ENCODE results near the gene ANO1.
"Not testable (repeated sequence)": the region's sequence is repeated elsewhere in the genome, so short reads cannot be mapped to it uniquely, and the experiment has no call there.

The ANO1 gene

GRCh38 chr11:70192666-70193410 is 114.7 kb downstream of the ANO1 start:
- DNase-seq (ENCODE audit: low read depth) = no peak

DNA sequence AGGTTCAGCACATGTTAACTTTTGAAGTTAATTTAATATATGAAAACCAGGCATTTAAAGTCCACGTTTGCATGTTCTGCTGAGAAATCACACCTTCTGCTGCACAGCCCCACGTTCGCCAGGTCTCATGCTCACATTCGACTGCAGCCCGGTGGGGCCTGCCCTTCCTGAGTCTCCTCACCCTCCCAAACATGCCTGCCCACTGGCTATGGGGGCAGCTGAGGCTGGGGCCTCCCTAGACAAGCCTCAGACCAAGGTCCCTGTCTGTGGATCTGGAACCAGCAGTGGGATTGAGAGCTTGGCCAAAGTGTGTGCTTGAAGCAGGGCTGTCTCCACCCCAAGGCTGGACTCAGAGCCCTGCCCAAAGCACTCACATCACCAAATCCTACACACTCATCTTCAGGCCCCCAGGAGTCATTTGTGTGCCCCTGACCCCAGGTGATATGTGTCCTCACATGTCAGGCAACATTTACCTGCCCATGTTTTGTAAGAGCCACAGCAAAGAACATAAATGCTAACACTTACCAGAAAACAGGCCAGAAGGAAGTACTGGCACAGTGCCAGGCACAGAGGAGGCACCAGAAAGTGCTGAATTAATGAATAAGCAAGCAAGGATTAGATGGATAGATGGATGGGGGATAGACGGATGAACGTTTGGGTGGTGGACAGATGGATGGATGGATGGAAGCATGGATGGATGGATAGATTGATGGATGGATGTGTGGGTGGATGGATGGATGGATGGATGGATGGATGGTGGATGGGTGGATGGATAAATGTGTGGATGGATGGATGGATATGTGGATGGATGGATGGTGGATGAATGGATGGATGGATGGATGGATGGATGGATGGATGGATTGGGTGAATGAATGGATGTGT is 115.5 kb downstream of the ANO1 start:
- DNase-seq (ENCODE audit: low read depth) = no peak

DNA sequence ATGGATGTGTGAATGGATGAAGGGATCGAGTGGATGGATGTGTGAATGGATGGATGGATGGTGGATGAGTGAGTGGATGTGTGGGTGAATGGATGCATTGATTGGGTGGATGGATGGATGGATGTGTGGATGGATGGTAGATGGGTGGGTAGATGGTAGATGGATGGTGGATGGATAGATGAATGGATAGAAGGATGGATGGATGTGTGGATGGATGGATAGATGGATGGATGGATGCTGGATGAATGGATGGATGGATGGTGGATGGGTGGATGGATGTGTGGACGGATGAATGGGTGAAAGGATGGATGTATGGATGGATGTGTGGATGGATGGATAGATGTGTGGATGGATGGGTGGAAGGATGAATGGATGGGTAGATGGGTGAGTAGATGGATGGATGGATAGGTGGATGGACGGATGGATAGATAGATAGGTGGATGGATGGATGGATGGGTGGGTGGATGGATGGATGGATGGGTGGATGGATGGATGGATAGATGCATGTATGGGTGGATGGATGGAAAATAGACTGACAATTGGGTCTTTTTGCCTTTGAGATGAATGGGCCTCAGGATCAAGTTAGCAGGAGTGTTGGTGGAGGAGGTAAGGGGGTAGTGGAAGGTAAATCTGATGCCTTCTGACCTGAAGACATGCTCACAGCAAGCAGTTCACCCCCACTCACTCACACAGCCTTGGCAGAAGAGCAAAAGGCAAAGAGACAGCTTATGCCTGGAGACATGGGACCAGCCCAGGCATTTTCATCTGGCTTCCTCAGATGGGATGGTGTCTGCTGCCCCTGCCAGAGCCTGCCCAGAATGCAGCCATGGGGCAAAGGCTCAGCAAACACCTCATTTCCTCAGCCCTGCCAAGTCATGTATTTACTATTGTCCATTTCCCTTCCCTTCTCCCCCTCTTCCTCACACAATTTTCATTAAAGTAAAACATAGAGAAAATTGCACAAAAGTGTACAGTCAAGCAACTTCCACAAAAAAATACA is 117.0 kb downstream of the ANO1 start:
- no peak for DNase-seq (ENCODE audit: low read depth)

GRCh38 chr11:70200212-70200844 is 122.2 kb downstream of the ANO1 start:
- no peak for DNase-seq (ENCODE audit: low read depth)

DNA sequence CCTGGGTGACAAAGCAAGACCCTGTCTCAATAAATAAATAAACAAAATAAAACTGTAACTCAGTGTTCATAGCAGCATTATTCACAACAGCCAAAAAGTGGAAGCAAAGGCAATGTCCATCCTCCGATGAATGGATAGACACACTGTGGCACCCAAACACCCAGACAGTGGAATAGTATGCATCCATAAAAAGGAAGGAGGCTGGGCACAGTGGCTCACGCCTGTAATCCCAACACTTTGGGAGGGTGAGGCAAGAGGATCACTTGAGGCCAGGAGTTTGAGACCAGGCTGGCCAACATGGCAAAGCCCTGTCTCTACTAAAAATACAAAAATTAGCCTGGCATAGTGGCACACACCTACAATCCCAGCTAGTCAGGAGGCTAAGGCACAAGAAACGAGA is 122.9 kb downstream of the ANO1 start:
- not testable (repeated sequence) for DNase-seq (ENCODE audit: low read depth)

DNA sequence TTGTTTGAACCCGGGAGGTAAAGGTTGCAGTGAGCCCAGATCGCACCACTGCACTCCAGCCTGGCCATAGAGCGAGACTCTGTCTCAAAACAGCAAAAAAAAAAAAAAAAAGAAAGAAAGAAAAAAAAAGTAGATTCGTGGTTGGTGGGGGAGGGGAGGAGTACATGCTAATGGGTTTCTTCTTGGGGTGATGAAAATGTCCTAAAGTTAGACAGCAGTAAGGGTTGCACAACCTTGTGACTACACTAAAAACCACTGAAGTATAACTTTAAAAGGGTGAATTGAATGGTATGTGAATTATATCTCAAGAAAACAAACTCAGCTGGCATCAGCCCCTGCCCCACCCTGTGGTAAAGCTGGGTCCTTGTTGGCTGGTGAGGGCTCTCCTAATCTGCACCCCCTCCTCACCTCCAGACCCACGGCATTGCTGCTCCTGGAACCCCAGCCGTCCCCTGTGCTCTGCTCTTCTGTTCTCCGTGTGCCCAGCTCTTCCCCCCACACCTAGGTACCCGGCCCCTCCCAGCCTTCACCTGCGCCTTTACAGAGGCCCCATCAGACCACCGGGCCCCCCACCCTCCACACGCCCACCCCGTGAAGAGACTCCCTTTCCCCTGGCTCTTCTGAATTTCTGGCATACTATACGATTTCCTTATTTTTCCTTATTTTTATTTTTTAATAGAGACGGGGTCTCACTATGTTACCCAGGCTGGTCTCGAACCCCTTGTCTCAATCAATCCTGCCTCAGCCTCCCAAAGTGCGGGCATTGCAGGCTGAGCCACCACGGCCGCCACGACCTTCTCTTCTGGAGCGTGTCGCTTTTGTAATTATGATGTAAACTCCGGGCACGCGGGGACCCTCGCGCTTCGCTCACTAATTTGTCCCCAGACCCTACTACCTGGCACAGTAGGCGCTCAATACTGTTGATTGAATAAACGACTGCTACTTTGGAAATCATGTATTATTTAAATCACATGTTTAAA is 124.1 kb downstream of the ANO1 start:
- no peak for DNase-seq (ENCODE audit: low read depth)

DNA sequence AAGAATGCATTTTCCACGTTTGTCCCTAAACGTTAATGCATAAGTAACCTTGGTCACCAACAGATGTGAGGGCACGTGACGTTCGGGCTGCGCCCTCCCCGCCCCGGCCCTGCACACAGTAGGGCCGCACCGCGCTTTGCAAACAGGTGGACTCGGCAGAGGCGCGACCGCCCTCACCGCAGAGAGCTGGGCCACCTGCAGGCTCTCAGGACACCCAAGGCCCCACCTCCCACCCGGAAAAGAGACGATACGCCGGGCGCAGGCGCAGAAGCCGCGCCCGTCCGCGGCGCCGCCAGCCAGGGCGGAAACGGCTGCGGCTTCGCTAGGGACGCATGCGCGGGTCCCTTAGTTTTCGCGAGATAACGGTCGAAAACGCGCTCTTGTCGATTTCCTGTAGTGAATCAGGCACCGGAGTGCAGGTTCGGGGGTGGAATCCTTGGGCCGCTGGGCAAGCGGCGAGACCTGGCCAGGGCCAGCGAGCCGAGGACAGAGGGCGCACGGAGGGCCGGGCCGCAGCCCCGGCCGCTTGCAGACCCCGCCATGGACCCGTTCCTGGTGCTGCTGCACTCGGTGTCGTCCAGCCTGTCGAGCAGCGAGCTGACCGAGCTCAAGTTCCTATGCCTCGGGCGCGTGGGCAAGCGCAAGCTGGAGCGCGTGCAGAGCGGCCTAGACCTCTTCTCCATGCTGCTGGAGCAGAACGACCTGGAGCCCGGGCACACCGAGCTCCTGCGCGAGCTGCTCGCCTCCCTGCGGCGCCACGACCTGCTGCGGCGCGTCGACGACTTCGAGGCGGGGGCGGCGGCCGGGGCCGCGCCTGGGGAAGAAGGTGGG is 125.0 kb downstream of the ANO1 start, which contains the start of gene FADD:
TSS of gene FADD (plus strand) at position 377 of the 831 bp plus-strand sequence. CDS start at position 541, 164 bp downstream.
- DNase-seq (ENCODE audit: low read depth) = peak; percentile 77

GRCh38 chr11:70203751-70204465 is 125.8 kb downstream of the ANO1 start:
- DNase-seq (ENCODE audit: low read depth) = peak; percentile 30

DNA sequence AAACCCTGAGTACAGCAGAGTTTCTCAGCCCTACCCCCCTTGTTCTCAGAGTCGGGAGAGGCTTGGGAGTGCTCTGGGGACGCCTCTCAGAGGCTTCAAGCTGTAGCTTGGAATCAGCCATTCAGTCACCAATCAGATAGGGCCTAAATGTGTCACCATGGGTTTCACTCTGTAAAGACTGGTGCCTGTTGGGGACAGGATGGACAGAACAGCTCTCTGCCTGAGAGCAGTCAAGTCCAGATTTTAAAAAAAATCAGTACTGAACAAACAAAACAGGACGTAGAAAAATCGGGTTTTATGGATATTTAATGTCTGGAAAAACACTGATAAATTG is 126.3 kb downstream of the ANO1 start:
- no peak for DNase-seq (ENCODE audit: low read depth)

GRCh38 chr11:70205049-70205725 is 127.1 kb downstream of the ANO1 start:
- DNase-seq (ENCODE audit: low read depth) = no peak

GRCh38 chr11:70205766-70206165 is 127.6 kb downstream of the ANO1 start:
- DNase-seq (ENCODE audit: low read depth) = no peak

DNA sequence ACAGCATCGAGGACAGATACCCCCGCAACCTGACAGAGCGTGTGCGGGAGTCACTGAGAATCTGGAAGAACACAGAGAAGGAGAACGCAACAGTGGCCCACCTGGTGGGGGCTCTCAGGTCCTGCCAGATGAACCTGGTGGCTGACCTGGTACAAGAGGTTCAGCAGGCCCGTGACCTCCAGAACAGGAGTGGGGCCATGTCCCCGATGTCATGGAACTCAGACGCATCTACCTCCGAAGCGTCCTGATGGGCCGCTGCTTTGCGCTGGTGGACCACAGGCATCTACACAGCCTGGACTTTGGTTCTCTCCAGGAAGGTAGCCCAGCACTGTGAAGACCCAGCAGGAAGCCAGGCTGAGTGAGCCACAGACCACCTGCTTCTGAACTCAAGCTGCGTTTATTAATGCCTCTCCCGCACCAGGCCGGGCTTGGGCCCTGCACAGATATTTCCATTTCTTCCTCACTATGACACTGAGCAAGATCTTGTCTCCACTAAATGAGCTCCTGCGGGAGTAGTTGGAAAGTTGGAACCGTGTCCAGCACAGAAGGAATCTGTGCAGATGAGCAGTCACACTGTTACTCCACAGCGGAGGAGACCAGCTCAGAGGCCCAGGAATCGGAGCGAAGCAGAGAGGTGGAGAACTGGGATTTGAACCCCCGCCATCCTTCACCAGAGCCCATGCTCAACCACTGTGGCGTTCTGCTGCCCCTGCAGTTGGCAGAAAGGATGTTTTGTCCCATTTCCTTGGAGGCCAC is 128.3 kb downstream of the ANO1 start:
- DNase-seq (ENCODE audit: low read depth) = no peak

GRCh38 chr11:70206982-70207376 is 128.9 kb downstream of the ANO1 start:
- DNase-seq (ENCODE audit: low read depth) = no peak

GRCh38 chr11:70207531-70208131 is 129.5 kb downstream of the ANO1 start:
- DNase-seq (ENCODE audit: low read depth) = no peak

- no peak for DNase-seq (ENCODE audit: low read depth)
Measured at GRCh38 chr11:70209391-70209912, 131.3 kb downstream of the ANO1 start.

DNA sequence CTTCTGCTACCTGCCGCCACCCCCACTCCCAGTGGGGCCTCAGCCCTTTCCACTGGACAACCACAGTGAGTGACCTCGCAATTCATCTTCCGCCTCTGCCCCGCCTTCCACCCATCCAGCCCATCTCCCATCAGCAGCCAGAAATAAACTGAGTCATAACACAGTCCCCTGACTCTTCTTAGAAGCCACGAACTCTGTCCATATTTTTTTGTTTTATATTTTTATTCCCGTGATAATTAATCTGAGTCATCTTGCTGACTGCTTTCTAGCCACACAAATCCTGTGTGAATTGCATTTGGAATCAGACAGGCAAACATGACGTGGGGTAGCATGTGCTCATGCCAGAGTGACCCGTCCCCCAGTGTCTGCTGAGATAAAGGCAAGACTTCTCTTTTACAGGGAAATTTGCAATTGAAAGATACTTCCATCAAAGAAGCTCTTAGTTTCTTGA is 132.0 kb downstream of the ANO1 start:
- no peak for DNase-seq (ENCODE audit: low read depth)

DNA sequence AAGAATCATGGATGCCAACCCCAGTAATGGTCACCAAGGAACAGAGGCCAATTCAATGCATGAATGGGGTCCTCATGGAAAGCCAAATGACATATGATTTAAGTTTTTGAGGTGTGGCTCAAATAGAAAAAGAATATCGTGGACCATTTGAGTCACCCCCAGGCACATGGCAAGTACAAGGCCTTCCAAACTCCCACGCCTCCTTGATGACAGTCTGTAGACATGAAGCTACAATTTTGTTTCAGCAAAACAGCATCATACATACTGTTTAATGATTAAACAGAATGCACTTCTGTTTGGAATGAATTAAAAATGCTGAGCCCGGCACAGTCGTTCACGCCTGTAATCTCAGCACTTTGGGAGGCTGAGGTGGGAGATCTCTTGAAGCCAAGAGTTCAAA is 132.4 kb downstream of the ANO1 start:
- DNase-seq (ENCODE audit: low read depth) = no peak

Data from CMK (cell line).